Cortex of kidney (tissue), 1 donor: Measurements from ENCODE around the gene NRXN3.

Experiments used
- DNase-seq: peaks from one replicate; lab custom pipeline; 2025; lab: John Stamatoyannopoulos, UW

Gene NRXN3

DNA sequence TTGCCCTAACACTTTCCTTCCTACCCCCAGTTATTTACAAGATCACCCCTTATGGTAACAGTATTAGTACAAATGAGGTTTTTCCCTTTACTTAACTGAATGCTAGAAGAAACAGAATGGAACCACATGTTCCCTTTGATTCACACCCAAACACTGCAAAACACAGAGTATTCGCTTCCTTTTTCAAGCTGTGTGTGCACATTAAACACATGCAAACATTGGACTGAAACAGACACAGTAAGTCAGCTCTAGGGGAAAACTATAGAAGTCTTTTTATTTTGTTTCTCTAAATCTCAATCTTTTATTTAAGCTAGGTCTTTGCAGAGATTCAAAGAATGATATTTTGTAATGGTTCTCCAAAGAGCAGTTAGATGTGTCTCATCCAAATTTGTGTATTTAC, 1312.7 kb downstream of the NRXN3 start:
- no peak for DNase-seq

DNA sequence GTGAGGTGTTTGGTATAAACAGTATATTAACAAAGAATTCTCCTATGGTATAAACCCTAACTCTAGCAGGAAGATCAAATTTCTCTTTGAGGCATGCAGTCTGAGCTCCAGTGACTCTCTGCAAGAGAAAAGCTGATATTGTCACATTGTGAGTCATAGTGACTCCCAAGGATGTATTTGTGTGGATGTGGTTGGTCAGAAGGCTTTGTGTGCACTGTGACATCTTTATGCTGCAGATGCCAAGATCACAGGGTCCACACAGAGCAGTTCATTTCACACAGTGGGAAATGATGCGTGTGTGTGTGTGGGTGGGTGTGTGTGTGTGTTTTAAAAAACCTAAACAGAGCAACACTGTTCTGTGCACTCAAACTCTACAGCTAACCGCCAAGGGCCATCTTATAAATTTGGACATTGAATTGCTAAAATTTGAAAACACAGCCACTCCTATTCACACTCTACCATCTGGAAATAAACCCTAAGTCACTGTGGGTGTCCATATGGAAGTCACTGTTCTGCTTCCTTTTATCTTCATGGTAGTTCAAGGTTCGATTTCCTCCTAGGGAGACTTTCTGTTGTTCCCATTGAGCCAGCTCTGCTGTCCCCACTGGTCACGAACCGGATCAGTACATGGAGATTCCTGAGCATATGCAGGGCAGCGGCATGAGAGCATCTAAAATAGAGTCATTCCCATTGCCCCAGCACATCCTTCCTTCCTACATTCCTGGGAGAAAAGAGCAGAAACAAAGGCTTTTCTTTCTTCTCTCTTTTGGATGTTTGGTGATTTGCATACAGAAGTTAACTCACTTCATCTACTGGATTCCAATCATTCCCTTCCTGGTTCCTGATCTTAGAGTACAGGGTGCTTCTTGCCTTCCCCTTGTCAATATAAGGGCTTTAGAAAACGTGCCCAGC, 1313.6 kb downstream of the NRXN3 start:
- no peak for DNase-seq

GRCh38 chr14:79487632-79488031, 1317.5 kb downstream of the NRXN3 start:
- no peak for DNase-seq

DNA sequence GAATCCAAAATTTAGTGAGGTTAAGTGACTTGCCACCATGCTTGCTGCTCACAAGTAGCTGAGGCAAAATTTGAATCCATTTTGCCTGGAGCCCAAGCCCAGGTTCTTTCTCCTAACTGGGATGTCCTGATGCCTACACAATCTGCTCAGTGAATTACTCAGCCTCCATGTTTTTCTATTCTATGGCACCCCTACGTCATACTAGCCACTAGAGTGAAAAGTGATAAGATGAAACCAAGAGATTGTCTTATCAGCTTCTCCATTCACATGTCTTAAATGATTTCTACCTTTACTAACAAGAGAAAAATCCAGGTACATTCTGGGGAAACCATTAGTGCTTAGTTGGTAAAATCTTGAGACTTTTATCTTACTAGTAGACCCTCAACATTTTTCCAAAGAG, 1321.0 kb downstream of the NRXN3 start:
- DNase-seq, result no peak

GRCh38 chr14:79493081-79493645, 1323.0 kb downstream of the NRXN3 start:
- DNase-seq, result no peak

DNA sequence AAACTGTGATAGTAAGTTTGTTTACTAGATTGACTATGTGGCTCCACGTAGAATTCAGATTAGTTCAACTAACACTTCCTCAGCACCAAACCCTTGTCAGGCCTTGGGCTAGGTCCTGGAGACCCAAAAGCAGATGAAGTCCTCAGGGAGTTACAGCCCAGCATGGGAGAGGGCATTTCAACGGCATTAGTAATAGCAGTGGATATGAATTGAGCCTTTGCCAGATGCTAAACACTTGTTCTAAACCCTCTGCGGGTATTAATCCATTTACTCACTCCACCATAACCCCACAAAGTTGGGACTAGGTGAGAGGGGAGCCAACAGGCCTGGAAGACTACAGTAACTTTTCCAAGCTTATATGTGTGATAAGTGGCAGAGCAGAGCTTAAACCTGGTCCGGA, 1326.5 kb downstream of the NRXN3 start:
- DNase-seq, result no peak

DNA sequence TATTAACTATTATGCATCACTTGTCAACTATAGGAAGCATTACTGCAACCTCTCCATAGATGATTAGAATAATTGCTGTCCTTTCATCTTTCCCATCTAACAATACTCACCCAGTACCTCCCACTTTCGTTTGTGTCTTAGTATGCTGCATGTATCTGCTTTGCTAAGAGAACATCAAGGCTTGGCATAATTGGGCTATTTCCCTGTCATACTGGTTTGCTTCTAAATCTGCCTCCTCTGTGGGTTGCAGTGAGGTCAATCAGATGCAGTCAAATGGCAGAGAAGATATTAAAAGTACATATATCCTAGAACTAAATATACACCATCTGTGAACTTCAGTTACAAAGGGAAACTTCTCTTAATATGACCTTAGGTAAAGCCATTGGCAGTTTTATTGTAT, 1330.3 kb downstream of the NRXN3 start:
- no peak for DNase-seq

DNA sequence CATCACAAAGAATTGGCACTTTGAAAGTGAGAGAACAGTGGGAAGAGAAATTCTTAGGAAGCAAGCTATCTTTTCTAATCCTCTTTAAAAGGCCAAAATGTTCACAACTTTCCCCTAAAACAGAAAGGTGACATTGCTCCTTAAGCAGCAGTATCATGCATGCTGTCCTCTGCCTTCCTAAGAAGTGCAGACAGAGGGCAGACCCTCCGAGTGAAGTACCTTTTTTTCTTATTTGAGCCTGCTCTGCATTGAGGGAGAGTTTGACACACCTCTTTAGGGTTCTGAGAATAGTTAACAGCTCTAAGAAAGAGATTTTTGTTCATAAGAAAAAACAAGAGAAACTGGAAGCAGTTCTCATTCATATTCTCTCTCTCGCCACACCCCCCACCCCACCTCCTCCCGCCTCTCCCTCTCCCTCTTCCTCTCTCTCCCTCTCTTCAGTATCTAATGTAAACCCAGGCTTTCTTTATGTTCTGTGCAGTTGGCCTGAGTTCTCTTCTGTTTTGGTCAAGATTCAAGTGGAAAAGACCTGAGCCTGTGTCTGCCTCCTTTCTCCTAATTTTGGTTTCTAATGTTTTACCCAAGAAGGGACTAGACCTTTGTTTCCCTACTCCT, 1332.1 kb downstream of the NRXN3 start:
- no peak for DNase-seq

DNA sequence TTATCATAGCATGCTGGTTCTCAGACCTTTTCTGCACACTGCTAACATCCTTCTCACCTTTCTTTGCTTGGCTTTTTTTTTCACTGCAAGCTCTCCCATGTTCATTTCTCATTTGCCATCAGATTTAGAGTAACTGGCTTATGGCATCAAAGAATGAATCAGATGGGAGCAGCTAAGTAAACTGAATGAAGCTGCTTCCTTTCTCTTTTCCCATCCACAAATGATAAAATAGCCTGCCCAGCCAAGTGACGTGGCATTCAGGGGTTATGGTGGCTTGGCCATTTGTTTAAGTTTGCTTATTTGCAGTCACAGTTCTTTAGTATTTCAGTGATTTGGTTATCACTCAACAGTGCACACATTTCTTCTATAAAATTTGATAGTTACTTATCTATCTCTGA, 1332.6 kb downstream of the NRXN3 start:
- no peak for DNase-seq

DNA sequence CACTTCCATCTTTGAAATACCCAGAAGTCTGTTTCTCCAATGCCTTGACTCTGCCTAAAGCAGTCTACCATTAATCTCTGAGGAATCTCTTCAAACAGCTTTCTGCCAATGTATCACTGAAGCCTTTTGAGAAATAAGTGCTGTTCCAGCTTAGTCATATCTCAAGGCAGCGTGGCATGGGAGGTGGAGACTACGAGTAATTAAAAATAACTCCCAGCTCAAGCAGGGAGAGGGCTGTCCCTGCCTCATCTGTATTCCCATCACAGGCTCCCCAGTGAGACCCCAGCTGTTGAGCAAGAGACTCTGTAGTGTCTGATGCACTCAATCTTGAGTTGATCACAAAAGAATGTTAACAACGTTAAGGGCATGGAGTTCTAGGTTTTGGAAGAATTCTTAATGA, 1340.5 kb downstream of the NRXN3 start:
- no peak for DNase-seq

- DNase-seq, result no peak
These were observed 1341.0 kb downstream of the NRXN3 start for GRCh38 chr14:79511146-79511545.

DNA sequence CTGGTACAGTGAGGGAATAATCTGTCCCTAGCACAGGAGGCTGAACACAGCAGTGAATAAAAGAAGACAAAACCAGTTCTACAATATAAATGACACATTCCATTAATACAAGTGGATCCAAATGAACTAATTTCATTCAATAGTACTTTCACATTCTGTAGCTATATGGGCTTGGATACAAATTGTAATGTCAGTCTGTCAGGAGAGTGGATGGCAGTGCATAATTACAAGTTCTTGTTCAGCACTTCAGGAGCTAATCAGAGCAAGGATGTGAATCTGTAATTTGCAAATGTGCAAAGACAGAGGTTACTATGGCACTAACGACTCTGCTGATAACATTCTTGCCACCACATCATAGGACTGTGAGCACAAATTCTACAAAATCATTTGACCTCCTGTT, 1343.3 kb downstream of the NRXN3 start:
- no peak for DNase-seq

GRCh38 chr14:79514700-79515099, 1344.5 kb downstream of the NRXN3 start:
- DNase-seq, result no peak

DNA sequence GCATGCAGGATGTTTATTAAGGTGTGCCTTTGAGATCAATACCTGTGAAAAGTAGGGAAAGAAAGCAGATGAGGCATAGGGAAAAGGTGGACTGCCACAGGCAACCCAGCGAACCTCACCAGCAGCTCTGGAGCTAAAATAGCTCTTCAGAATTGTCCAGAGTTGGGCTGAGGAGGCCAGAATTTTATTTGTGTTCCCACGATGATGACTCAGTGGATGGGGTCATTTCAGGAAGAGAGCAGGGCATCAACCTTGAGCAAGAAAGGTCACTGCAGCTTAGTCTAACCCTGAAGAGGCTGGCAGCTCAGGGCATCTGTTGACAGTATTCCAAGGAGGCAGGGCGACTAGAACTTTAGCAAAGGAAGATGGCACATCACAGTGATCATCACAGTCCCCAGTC, 1345.0 kb downstream of the NRXN3 start:
- DNase-seq, result no peak

GRCh38 chr14:79516009-79516408, 1345.8 kb downstream of the NRXN3 start:
- no peak for DNase-seq

DNA sequence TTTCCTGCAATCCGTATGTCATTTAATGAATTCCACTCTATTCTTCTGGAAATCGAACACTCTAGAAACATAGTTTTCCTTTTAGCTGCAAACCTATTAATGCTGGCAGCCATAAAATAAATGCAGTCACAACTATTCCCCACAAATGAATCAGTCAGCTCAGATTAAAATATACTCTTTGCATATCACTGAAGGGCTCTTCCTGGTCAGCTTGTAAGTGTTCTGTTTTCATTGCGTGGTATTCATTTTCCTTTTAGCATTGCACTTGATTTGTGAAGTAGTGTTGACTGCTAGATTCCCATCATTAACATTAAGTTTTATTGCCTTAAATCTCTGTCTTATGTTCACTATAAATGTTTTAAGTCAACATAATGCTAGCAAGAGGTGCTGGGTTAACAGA, 1355.2 kb downstream of the NRXN3 start:
- DNase-seq, result no peak

GRCh38 chr14:79528828-79529416, 1358.7 kb downstream of the NRXN3 start:
- no peak for DNase-seq

GRCh38 chr14:79530555-79530954, 1360.4 kb downstream of the NRXN3 start:
- no peak for DNase-seq

GRCh38 chr14:79534703-79535353, 1364.7 kb downstream of the NRXN3 start:
- no peak for DNase-seq

DNA sequence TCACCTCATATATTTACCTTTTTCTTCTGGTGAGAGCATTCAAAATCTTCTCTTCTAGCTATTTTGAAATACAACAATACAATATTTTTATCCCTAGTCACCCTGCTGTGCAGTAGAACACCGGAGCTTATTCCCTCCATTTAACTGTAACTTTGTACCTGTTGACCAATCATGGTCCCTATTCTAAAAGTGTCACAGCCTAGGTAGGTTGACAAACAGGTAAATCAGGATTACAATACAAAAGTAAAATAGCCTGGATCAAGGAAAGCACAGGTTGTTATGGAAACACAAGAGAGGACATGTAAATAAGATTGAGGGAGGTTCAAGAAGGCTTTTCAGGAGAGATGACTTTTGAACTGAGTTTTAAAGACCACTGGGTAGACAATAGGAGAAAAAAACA, 1370.2 kb downstream of the NRXN3 start:
- no peak for DNase-seq

DNA sequence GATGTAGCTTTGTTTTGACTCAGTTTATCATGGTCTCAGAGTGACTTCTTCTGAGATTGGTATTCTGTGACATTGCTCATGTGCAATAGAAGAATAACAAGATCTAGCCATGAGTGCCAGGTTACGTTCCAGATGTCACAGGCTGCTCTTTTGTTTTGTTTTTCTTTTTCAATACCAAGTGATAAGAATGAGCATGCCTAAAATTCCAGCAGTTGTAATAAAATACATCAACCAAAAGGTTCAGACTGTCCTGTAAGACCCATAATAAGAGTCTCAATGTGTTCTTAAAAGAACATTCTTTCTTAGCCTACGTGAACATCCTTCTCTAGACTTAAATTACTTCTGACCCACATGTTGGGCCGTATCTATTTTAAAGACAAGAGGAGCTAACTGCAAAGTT, 1371.9 kb downstream of the NRXN3 start:
- no peak for DNase-seq

DNA sequence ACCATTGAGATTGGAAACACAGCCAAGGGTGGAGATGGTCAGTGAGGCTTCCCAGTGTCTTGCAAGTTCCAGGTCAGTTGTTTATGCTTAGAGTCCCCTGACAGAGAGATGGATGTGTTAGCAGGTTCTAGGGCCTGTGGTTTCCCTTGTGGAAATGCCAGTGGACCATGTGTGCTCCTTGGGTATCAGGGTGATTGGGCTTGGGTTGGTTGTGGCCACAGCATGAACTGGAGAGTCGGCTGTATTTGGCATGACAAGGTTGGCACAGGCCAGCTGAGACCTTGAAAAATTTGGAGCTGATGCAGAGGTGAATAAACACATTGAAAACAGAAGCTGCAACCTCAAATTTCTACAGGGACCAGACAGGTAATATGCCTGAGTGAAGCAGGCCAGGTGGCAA, 1373.2 kb downstream of the NRXN3 start:
- no peak for DNase-seq
